Nephron progenitor cell (in vitro differentiated cells): ENCODE results near the gene CLDN3.
A peak's percentile ranks its signal among the peaks of the same experiment; 100 is the strongest.

Source experiments
- DNase-seq: peaks from one replicate; pipeline ENCODE4 v3.0.0; 2021
- H3K27ac Mint-ChIP-seq: 2 replicates; pipeline ENCODE4 v1.8.0; 2021; ENCODE audit warnings: mild to moderate bottlenecking, moderate library complexity, mixed read lengths
- H3K27me3 Mint-ChIP-seq: 2 replicates; pipeline ENCODE4 v1.8.0; 2021; ENCODE audit warnings: mild to moderate bottlenecking, low read depth, mixed read lengths; ENCODE audit not compliant: poor library complexity
- H3K36me3 Mint-ChIP-seq: 2 replicates; pipeline ENCODE4 v1.8.0; 2021; ENCODE audit warnings: low read depth, mixed read lengths
- H3K4me1 Mint-ChIP-seq: 2 replicates; pipeline ENCODE4 v1.8.0; 2021; ENCODE audit warnings: mixed read lengths
- H3K4me3 Mint-ChIP-seq: 2 replicates; pipeline ENCODE4 v1.8.0; 2021; ENCODE audit warnings: mild to moderate bottlenecking, moderate library complexity, mixed read lengths
- H3K9me3 Mint-ChIP-seq: 2 replicates; pipeline ENCODE4 v1.8.0; 2021; ENCODE audit warnings: mild to moderate bottlenecking, moderate library complexity, mixed read lengths
- TF ChIP-seq, protein P1 (sequence below): fragments of 200-600 bp; sonication (generic); IDR thresholded peaks from 2 replicates; pipeline ENCODE4 v1.5.0; 2021; ENCODE audit warnings: antibody characterized with exemption

CLDN3 gene

DNA sequence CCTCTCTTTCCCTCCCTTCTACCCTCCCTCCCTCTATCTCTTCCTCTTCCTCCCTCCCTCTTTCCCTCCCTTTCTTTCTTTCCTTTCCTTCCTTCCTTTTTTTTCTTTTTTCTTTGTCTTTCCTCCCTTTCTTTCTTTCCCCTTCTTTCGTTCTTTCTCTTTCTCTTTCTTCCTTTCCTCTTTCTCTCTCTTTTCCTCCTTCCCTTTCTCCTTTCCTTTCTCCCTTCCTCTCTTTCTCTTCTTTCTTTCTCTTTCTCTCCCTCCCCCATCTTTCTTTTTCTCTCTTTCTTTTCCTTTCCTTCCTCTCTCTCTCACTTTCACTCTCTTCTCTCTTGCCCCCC, 7.4 kb downstream of the CLDN3 start:
- H3K4me1 Mint-ChIP-seq, result peaks cover 15% of the 10 kb centered on the region
- no peaks in the 10 kb centered on the region for H3K36me3 Mint-ChIP-seq
- DNase-seq, result no peak
- peak overlapping the region; percentile 30 for H3K27ac Mint-ChIP-seq
- TF ChIP-seq, protein P1, sequence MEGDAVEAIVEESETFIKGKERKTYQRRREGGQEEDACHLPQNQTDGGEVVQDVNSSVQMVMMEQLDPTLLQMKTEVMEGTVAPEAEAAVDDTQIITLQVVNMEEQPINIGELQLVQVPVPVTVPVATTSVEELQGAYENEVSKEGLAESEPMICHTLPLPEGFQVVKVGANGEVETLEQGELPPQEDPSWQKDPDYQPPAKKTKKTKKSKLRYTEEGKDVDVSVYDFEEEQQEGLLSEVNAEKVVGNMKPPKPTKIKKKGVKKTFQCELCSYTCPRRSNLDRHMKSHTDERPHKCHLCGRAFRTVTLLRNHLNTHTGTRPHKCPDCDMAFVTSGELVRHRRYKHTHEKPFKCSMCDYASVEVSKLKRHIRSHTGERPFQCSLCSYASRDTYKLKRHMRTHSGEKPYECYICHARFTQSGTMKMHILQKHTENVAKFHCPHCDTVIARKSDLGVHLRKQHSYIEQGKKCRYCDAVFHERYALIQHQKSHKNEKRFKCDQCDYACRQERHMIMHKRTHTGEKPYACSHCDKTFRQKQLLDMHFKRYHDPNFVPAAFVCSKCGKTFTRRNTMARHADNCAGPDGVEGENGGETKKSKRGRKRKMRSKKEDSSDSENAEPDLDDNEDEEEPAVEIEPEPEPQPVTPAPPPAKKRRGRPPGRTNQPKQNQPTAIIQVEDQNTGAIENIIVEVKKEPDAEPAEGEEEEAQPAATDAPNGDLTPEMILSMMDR, result no peak
- peaks cover 20% of the 10 kb centered on the region for H3K27me3 Mint-ChIP-seq
- H3K9me3 Mint-ChIP-seq, result no peaks in the 10 kb centered on the region
- no peak overlapping the region for H3K4me3 Mint-ChIP-seq

DNA sequence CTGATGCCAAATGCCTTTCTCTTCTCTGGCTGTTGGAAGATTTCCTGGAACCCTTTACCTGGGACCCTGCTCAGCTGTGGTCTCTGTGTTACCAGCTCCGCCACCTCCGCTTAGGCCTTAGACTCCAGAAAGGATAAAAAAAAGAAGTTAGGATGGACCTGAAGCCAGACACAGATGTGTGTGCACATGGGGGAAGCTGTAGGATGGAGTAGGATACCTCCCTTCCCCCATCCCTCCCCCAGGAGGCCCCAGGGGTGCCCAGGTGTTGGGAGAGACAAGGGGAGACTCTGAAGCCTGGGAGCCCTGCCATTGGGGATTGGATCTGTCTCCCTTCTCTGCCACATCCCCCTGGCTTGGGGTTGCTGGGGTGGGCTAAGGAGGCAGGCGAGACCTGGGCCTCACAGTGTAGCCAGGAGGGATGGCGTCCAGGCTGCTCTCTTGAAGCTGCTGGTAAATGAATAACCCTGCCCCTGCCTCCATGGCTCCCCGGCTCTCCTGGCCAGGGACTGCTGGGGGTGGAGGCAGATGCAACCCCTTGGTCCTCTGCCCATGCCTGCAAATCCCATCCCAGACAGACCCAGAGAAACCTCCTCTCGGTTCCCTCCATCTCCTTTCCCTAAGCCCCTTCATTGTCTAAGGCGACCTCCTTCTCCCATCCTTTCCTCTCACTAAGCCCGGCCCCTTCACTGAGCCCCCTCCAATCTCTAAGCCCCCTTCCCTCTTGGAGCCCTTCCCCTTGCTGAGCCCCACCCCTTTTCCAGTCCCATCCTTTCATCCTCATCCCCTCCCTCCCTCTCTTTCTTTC, 8.0 kb downstream of the CLDN3 start:
- peaks cover 14% of the 10 kb centered on the region for H3K27me3 Mint-ChIP-seq
- no peak overlapping the region for H3K27ac Mint-ChIP-seq
- DNase-seq, result no peak
- H3K4me1 Mint-ChIP-seq, result peaks cover 21% of the 10 kb centered on the region
- H3K4me3 Mint-ChIP-seq, result no peak overlapping the region
- TF ChIP-seq, protein P1, result no peak
- H3K36me3 Mint-ChIP-seq, result no peaks in the 10 kb centered on the region
- no peaks in the 10 kb centered on the region for H3K9me3 Mint-ChIP-seq

DNA sequence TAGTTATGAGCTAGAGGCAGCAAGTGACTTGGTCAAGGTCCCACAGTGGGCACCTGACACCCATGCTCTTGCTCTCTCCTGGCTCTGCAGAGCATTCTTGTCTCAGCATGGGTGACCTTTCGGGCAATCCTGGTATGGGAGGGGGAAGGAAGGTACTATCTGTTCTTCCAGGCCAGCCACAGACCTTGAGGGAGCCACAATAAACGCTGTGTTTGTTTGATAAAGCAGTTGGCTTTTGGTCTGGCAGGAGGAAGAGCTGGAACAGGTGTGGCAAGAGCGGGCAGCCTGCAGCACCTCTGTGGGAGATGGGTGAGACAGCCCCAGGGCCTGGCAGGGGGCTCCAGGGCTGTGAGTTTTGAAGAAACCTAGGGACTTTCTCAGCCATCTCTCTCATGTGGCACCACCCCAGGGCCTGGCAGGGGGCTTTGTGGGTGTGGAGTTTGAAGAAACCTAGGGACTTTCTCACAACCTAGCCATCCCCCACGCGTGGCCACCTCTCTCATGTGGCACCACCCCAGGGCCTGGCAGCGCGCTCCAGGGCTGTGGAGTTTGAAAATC, 11.4 kb downstream of the CLDN3 start:
- Mint-ChIP-seq H3K4me1 (peaks cover 21% of the 10 kb centered on the region), H3K4me3 (no peak overlapping the region), H3K27me3 (peaks cover 11% of the 10 kb centered on the region), H3K9me3 (no peaks in the 10 kb centered on the region), H3K27ac (no peak overlapping the region), H3K36me3 (no peaks in the 10 kb centered on the region)
- TF ChIP-seq, protein P1, result no peak
- no peak for DNase-seq

DNA sequence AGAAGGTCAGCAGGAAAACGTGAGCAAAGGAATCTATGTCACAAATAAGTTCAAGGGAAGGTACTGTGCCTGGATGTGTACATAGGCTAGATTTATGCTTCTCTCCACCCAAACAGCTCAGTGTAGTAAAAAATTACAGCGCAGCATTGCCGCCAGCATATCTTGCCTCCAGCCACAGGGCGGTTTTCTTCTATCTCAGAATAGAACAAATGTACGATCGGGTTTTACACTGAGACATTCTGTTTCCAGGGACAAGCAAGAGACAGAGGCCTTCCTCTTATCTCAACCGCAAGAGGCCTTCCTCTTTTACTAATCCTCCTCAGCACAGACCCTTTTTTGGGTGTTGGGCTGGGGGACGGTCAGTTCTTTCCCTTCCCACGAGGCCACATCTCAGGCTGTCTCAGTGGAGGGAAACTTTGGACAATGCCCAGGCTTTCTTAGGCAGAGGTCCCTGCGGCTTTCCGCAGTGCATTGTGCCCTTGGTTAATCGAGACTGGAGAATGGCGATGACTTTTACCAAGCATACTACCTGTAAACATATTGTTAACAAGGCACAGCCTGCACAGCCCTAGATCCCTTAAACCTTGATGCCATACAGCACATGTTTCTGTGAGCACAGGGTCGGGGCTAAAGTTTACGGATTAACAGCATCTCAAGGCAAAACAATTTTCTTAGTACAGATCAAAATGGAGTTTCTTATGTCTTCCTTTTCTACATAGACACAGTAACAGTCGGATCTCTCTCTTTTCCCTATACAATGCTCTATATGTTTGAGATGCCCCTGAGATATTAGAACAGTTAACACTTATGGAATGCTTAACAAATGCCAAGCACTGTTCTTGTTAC, 19.9 kb downstream of the CLDN3 start:
- TF ChIP-seq, protein P1, result no peak
- H3K4me1 Mint-ChIP-seq, result peaks cover 8% of the 10 kb centered on the region
- H3K27me3 Mint-ChIP-seq, result peaks cover 25% of the 10 kb centered on the region

DNA sequence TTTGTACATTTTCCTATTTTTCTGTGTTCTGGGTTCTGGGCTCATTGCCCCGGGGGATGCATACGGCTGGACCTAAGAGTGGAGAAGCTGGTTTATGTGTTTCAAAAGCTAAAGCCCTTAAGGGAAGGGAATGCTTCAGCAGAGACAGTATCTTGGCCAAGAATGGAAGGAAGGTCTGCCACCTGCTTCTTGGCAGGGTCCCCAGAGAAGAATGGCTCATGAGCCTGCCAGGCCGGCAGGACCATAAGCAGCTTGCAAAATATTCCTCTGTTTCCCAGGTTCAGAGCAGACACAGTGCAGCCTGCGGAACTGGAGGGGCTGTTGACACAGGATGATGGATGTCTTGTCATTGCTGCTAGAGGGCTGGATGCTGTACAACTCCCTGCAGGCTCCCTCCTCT, 23.7 kb downstream of the CLDN3 start:
- Mint-ChIP-seq H3K27ac (peak overlapping the region; percentile 14), H3K4me1 (peaks cover 37% of the 10 kb centered on the region), H3K4me3 (no peak overlapping the region), H3K27me3 (peaks cover 33% of the 10 kb centered on the region), H3K9me3 (peaks cover 9% of the 10 kb centered on the region), H3K36me3 (peaks cover 4% of the 10 kb centered on the region)
- TF ChIP-seq, protein P1, result no peak
- DNase-seq, result no peak

More for the DNA sequence above, 19.9 kb downstream of the CLDN3 start:
- Mint-ChIP-seq H3K9me3 (peaks cover 15% of the 10 kb centered on the region), H3K27ac (peak overlapping the region; percentile 52), H3K36me3 (peaks cover 4% of the 10 kb centered on the region), H3K4me3 (no peak overlapping the region)
- no peak for DNase-seq
